ENCODE results near the gene MRPL33.

MRPL33 gene

DNA sequence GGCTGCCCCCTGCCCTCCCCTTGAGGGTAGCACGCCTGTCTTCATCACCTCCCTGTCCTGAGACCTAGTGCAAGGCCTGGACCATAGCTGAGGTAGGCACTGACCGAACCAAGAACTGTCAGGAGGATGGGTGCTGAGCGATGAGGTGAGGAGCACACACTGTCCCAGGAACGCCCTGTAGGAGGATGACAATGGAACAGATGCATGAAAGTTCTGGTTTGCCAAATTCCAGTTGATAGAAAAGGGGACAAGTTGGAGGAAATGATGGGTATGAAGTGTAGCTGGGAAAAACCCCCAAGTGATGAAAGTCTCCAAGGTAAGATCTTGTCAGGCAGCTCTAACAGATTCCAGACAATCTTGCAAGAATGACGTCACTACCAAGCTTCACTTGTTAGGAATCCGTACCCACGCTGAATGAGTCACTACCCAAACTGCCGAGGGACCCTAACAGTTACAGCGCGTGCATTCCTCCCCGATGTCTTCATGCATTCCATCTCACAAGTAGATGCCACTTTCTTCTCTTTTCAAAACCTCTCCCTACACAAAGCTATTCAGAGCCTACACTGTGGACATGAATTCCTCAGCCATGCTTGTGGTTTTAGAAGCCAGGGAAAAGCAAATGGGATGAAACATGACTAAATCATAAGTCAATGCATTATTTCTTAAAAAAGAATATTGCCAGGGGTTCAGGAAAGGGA, 27.6 kb downstream of the MRPL33 start:
- DNase-seq (ENCODE audit: extremely low read depth, low read depth): peak; percentile 100
- no peak overlapping the region for H3K4me3 ChIP-seq (replicated peaks; ENCODE audit: low read depth, low read length)
- TF ChIP-seq, protein P1, sequence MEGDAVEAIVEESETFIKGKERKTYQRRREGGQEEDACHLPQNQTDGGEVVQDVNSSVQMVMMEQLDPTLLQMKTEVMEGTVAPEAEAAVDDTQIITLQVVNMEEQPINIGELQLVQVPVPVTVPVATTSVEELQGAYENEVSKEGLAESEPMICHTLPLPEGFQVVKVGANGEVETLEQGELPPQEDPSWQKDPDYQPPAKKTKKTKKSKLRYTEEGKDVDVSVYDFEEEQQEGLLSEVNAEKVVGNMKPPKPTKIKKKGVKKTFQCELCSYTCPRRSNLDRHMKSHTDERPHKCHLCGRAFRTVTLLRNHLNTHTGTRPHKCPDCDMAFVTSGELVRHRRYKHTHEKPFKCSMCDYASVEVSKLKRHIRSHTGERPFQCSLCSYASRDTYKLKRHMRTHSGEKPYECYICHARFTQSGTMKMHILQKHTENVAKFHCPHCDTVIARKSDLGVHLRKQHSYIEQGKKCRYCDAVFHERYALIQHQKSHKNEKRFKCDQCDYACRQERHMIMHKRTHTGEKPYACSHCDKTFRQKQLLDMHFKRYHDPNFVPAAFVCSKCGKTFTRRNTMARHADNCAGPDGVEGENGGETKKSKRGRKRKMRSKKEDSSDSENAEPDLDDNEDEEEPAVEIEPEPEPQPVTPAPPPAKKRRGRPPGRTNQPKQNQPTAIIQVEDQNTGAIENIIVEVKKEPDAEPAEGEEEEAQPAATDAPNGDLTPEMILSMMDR (IDR thresholded peaks at IDR 0.05; ENCODE audit: low read depth, low read length, missing control alignments): no peak

DNA sequence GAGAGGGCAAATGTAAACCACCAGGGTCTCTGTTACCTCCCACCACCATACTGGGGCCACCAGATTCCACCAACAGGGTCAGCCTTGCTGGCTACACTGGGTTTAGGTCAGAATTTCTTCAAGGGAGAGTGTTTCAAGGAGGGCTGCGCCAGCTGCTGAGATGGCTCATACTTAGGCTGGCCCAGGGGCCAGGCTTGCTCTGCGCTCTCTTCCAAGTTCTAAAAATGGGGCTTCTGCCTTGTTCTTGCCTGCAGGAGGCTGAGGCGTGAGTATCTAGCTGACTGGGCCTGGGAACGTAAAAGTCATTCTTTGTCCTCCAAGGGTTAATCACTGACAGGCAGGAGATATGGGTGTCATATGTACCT, 28.1 kb downstream of the MRPL33 start:
- no peak overlapping the region for H3K4me3 ChIP-seq (replicated peaks; ENCODE audit: low read depth, low read length)
- TF ChIP-seq, protein P1 (IDR thresholded peaks at IDR 0.05; ENCODE audit: low read depth, low read length, missing control alignments): no peak
- DNase-seq (ENCODE audit: extremely low read depth, low read depth): no peak

DNA sequence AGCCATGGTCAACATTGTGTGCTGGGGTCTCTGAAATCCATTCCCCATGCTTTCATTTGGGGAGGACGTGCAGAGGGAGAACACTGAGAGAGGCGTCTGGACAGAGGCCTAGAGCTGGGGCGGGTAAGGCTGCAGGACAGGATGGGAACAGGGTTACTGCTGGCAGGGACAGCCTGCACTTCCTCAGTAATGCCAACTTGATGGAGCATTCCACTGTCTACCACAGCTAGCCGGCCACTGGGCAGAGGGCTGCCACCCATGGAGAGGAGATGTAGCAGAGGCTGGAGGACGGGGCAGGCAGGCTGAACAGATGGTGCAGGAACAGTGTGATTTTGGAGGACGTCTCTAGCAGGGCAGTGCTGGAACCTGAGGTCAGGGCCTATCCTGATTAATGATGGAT, 29.3 kb downstream of the MRPL33 start:
- TF ChIP-seq, protein P1 (IDR thresholded peaks at IDR 0.05; ENCODE audit: low read depth, low read length, missing control alignments): no peak
- DNase-seq (ENCODE audit: extremely low read depth, low read depth): no peak
- no peak overlapping the region for H3K4me3 ChIP-seq (replicated peaks; ENCODE audit: low read depth, low read length)

DNA sequence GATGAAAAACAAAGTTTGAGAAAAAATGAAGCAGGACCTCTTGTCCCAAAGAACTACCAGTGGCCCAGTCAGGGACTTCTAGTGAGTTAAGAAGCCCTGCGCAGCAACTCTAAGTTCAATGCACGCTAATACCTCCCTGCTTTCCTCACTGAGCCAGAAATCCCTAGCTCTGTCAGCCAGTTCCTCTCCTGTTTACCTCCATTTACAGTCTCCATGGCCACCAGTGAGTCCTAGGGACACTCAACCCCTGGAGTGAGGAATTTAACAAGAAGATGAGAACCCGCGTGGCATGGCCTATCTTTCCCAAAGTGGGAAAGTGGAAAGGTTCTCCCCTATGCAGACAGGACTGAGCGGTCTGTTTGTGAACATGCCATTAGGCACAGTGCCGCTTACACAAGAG, 31.0 kb downstream of the MRPL33 start:
- no peak overlapping the region for H3K4me3 ChIP-seq (replicated peaks; ENCODE audit: low read depth, low read length)
- TF ChIP-seq, protein P1 (IDR thresholded peaks at IDR 0.05; ENCODE audit: low read depth, low read length, missing control alignments): no peak
- DNase-seq (ENCODE audit: extremely low read depth, low read depth): no peak

DNA sequence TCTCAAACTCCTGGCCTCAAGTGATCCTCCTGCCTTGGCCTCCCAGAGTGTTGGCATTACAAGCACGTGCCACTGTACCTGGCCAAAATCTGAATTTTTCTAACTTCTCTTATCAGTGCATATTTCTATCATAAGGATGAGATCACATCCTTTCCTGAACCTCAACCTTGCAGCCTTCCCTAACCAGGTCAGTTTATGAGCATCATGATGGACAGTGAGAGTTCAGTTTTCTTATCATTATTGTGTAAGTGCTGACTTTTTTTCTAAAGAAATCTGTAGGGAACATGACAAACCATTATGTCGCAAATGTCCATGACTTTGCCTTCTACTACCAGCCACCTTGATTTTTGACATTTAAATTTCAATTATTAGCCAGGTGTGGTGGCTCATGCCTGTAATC, 31.5 kb downstream of the MRPL33 start:
- no peak for DNase-seq (ENCODE audit: extremely low read depth, low read depth)
- H3K4me3 ChIP-seq (replicated peaks; ENCODE audit: low read depth, low read length): no peak overlapping the region
- TF ChIP-seq, protein P1 (IDR thresholded peaks at IDR 0.05; ENCODE audit: low read depth, low read length, missing control alignments): no peak

DNA sequence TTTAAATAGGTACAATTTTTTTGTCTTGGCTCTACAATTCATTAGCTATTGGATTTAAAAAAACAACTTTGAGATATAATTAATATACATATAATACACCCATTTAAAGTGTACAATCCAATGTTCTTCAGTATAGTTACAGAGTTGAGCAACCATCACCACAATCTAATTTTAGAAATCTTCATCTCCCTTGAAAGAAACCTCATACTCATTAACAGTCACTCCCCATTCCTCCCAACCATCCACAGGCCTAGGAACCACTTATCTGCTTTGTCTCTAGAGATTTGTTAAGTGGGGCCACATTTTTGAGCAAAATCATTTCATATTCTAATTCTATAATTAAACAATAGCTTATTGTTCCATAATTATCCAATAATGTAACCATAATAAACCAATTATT, 32.6 kb downstream of the MRPL33 start:
- TF ChIP-seq, protein P1 (IDR thresholded peaks at IDR 0.05; ENCODE audit: low read depth, low read length, missing control alignments): no peak
- no peak overlapping the region for H3K4me3 ChIP-seq (replicated peaks; ENCODE audit: low read depth, low read length)
- DNase-seq (ENCODE audit: extremely low read depth, low read depth): no peak

DNA sequence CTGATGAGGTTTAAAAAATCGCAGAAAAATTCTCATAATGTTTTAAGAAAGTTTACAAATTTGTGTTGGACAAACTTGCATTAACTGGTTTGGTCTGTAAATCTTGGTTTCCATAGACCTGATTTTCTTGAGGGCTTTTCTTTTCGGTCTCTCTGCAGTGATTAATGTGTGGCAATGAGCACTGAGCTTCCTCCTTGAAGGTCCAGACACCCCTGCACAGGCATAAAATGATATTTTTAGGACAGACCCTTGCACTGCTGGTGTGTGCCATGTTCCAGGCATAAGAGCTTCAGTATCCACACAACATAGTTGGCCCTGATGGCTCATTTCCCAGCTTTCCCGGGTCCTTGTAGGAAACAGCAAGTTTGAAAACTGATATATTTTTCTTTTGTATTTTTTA, 33.7 kb downstream of the MRPL33 start:
- H3K4me3 ChIP-seq (replicated peaks; ENCODE audit: low read depth, low read length): no peak overlapping the region
- TF ChIP-seq, protein P1 (IDR thresholded peaks at IDR 0.05; ENCODE audit: low read depth, low read length, missing control alignments): no peak
- no peak for DNase-seq (ENCODE audit: extremely low read depth, low read depth)

Data from HFF-Myc (cell line).